HG02970 (cell line): ENCODE measurements around the gene VAPB.
"Not testable (repeated sequence)": the region's sequence is repeated elsewhere in the genome, so short reads cannot be mapped to it uniquely, and the experiment has no call there.

Source experiments
- ATAC-seq: cut with Tn5 transposase; IDR thresholded peaks from one replicate; pipeline ENCODE4 v1.9.1; 2021; ENCODE audit warnings: mild to moderate bottlenecking, moderate library complexity, moderate number of reproducible peaks; ENCODE audit not compliant: unreplicated experiment, low FRiP score

The VAPB gene, protein sequence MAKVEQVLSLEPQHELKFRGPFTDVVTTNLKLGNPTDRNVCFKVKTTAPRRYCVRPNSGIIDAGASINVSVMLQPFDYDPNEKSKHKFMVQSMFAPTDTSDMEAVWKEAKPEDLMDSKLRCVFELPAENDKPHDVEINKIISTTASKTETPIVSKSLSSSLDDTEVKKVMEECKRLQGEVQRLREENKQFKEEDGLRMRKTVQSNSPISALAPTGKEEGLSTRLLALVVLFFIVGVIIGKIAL

DNA sequence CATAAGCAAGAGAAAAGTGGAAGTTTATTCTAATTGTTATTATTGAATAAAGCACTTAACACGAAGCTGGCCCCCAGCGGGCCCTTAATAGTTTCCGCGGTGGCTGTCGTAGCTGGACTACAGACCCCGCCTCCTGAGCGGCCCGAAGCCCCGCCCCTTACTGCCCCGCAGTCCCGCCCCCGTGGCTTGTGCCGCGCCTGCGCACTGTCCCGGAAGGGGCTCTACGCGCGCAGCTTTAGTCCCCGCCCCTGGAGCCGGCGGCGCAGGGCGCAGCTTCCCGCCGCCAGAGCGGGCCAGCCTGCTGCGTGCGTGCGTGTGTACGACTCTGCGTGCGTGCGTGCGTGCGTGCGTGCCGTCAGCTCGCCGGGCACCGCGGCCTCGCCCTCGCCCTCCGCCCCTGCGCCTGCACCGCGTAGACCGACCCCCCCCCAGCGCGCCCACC lies at the start of gene VAPB:
TSS of gene VAPB (plus strand) at position 348 of the 442 bp plus-strand sequence. CDS start 231 bp downstream, outside the sequence.
- peak; percentile 98 for ATAC-seq

DNA sequence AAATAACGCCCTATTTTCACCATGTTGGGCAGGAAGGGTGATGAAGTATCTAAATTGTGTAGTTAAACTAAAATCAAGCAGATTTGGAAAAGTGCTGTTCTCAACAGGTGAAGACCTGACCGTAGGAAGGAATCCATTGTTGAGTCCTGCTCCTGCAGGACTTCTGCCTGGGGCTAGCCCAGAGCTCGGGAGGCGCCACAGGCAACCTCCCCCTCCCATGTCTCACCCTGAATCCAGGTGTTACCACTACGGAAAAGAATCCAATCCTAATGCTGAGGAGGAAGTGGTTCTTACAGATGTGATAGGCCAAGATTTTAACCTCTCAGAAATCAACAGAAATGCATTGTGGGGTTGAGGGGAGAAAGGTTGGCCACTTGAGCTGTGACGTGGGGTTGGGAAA lies 49.3 kb upstream of the VAPB start:
- ATAC-seq = no peak

DNA sequence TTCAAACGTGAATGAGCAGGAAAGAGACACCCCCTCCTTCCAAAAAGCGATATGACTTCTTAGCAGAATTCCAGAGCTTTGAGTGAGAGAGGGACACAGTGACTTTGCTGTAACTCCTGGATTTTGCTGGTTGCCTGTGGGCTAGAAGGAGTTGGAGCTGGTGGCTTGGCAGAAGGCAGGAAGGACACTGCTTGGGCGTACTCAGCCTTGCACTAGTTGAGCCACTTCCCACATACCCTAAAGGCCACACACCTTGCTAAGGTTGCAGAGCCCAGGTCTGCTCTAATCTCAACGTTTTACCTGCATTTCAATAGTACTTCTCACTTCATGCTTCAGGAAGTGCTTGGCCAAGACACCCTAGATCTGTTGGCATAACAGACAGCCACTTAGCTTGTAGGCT lies 48.9 kb upstream of the VAPB start:
- ATAC-seq = no peak

DNA sequence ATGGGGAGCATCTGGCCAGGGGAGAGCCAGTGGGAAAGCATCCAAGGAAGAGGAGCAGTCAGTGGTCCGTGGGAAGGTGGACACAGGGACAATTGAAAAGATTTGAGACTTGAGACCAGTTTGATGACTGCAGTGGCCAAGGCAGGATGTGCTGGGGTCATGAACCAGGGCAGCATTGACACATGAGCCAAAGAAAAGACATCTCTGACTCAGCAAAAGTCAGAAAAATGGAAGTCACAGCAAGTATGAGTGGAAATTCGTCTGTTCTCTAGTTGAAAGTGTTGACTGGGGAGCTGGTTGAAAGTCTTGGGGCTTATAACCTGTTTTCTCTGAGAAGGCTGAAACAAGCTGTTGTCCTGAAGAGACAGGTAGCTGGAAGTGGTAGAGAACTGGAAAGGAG lies 48.2 kb upstream of the VAPB start:
- ATAC-seq = no peak

DNA sequence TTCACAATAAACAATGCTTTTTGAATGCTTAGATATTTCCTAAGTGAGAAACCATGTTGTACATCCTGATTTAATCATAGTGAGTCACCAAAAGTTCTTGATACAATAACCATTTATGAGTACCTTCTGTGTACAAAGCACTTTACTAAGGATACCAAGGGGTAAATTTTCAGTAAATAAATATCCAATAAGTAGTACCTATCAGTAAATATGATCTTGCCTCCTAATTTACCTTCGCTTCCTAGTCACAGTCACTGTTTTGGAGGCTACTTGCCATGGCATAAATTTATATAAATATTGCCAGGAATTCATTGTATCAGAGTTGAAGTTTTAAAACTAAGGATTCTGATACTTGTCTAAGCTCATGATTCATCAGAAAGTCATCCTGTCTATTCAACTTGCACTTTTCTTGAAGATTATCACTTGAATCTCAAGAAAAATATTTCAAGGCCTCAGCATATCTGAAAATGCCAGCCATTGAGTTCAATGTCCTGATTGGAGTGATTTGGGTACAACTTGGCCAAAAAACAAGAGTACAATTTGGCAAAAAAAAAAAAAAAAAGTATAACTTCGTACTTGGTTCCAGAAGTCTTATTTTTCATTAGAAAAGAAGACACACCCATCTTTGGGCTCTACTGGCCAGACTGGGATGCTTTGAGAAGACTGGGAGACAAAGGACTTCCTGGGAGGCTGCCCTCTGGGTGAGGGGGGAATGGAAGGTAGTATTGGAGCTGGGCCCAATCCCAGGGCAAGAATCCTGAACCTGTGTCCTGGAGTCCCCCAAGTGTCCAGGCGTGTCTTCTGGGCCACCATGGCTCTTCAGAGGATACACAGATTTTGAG lies 46.7 kb upstream of the VAPB start:
- no peak for ATAC-seq

DNA sequence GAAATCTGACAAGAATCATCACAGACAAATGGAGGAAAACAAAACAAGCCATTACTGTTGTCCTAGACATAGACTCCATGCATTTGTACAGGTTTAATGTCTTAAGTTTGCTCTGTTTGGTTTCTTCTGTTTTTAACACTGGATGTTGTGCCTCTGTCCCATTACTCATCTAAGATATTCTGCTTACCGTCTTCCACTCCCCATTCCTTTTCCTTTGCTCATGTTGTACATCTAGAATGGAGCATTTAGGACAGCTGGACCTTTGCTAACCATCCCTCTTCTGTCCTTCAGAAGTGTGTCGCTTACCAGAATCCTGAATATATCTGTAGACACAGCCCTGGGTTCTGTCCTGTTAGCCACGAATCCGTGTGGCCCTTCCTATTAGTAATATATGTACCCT lies 44.3 kb upstream of the VAPB start:
- ATAC-seq = no peak

DNA sequence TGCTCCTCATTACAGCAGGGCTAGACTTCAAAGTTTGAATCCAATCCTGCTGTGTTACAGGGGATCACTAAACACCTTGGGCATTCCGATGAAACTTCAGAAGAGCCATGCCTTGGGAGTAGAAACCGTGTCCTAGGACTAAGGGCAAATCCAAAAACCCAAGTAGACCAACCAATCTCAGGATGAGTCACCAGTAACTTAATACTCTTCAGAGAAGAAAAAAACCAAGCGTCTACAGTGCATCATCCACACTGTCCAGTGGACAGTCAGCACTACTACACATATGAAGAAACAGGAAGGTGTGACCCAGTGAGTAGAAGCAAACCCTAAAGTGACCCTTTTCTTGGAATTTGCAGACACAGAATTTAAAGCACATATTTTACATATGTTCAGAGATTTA lies 39.5 kb upstream of the VAPB start:
- no peak for ATAC-seq

DNA sequence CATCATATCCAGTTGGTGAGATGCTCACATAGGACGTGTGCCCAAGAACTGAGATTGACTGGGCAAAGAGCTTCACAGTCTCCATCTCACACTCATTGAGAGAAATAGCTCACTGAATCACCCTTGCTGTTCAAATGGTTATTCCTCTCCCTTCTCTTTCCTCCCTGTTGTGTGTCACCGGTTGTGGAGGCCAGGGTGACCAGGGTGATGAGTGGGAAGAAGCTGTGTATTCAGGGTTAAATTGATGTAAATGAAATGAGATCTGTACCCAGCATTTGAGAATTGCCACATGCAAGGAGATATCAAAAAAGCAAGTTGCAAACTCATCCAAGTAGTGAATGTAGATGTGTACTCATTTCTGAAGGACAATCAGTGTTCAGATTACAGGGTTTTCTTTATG lies 36.6 kb upstream of the VAPB start:
- no peak for ATAC-seq

DNA sequence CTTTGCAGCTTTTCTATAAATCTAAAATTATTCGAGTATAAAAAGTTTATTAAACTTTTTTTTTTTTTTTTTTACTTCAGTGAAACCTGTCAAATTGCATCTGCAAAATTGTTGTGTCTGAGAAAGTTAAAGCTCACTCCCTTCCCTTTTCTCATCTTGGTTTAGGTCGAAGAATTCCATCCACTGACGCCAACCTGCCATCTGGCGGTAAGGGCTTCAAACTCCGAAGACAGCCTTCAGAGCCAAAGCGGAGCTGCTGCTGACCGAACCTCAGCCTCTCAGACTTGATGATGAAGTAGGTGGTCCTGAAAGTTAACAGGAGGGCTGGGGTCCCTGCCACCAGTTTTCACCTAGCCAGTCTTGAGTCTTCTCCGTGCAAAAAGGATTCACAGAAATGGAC lies 29.6 kb upstream of the VAPB start:
- ATAC-seq = no peak

DNA sequence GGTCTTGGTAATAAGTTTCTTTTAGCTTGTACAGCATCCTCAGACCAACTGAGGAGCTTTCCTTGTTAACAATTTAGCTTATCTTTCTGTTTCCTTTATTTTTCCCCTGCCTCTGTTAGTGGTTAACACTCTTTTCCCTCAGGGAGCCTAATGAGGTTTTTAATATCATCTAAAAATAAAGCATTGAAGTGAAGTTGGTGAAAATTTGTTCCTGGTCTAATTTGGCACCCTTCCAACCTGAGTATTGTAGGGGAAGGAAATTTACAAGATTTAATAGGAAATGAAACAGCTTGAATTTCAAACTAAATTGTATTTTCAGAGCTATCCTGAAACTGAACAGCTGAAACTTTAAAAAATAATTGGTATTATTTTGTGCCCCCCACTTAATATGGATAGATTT lies 28.1 kb upstream of the VAPB start:
- no peak for ATAC-seq

DNA sequence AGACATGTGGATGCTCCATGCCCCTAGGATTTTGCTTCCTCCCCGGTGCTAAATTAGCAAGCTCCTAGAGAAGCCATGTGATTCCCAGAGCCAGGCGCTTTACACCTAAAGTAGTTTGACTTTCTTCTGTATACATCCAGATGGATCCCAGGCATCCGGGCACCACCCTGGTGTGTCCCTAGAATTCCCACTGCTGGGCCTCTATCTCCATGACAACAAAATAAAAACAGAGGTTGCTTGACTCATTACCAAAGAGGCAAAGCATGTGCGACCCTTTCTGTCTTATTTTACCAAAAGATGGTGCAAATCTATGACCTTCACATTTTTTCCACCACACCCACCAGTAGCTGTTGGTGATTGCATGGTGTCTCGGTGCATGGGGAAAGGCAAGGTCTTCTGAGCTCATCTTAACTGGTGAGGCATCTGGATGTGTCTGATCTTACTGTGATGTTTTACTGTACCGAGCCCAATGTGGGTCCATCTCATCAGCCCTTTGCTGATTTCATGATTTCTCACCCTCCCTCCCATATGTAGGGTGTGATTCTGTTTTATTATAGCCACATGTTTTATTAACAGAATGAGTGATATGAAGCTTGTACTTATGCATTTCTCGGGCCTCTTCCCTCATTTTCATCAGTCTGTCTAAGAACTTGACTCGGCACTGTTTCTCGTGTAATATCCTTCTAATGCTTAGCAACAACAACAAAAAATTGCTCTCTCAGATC lies 27.4 kb upstream of the VAPB start:
- ATAC-seq = no peak

DNA sequence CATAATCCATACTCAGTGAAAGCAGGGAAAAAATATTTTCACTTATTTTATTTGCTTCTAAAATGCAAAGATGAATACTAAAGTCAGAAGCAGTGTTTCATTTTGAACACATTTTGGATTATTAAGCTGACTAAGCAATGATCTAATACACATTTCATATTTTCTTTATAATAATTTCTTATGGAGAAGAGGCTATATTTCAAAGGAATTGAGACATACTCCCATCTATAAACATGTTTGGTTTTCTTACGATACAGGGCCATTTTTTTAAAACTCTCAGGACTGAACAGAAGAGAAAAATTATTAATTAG lies 26.9 kb upstream of the VAPB start:
- ATAC-seq = no peak

DNA sequence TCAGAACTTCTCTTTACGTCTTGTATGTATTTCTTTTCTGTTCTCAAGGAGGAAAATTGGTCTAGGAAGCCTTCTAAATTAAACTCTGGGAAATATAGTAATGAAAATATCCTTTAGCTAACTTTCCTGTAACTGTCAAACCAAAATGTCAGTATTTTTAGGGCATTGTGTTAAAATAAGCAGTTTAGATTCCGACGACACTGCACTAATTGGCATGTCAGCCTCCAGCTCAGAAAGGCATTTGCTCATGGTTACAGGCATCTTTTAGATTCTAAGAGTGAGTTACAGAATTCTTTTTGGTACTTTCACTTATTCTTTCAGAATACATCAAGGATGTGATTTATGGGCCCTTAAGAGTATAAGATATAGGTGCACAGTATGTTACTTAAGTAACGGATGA lies 26.1 kb upstream of the VAPB start:
- no peak for ATAC-seq

DNA sequence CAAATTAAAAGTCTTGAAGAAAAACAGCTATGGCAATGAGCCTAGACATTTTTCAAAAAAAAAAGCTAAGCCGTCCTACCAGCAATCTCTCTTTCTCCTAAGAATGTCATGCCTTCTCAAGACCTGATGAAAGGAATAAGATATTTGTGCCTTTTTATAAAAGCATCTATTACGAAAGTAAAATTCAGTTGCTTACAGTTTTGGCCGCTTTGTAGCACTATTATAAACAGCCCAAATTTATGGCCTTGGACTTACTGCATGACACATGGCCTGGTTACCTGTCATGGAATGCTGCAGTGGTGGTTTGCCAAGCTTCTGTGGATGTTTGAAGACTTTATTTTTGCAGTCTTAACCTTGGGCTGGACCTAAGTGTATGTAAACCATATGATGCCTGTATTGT lies 22.2 kb upstream of the VAPB start:
- no peak for ATAC-seq

DNA sequence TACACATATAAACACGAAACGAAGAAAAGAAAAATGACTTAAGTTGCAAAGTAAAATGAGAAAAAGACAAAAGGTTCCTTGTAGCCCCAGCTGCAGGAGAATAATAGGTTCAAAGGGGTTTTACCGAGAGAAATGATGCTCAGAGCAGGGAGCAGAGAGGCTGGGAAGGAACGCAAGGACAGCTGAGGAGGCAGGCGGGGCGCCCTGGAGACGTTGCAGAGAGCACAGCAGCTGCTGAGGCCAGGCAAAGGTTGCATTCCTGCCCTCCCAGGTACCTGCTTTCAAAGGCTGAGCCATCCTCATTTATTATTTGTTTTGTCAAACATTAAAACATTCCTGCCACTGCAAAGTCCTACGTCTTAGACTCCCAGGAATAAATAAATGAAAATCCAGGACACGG lies 16.2 kb upstream of the VAPB start:
- ATAC-seq = no peak

DNA sequence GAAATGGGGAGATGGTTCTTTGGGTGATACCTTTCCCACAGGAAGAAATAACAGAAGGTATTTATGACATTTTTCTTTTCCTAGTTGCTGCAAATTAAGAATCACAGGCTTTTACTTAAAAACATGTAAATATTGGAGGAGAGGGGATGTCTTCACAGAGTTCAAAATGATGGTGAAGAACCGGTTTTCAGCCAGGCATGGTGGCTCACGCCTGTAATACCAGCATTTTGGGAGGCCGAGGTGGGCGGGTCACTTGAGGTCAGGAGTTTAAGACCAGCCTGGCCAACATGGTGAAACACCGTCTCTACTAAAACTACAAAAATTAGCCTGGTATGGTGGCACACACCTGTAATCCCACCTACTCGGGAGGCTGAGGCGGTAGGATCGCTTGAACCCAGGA lies 15.7 kb upstream of the VAPB start:
- ATAC-seq = not testable (repeated sequence)

DNA sequence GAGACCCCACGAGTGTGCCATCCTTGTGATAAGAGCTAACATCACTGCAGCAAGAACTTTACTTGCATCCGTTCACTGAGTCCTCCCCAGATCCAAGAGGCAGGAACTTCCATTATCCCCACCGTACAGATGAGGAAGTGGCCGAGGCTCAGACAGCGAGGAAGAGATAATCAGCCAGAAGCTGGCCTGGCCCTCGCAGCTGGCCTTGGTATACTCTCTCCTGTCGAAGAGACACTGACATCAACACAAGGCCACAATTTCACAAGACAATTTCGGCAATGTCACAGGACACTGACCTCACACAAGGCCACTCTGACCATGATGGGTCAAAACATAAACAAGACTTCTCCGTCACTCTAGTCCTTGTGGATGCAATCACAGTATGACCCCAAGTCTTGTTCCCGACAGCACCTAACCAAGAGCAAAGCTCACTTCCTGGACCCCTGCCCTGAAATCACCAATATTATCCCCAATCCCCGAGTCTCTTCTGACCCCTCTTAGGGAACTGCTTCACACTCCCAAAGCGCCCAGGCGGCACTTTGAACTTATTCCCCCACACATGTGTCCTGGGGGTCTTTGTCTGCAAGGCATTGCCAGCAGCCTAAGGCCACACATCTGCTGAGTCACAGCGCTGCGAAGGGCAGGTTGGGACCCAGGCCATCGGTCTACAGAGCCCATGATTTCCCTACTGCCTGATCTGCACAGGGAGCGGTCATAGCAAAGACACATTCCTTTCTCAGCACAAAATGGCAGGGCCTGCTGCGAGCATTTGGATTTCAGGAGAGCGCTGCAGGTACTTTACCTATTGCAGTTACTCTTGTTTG lies 14.8 kb upstream of the VAPB start:
- ATAC-seq = no peak

DNA sequence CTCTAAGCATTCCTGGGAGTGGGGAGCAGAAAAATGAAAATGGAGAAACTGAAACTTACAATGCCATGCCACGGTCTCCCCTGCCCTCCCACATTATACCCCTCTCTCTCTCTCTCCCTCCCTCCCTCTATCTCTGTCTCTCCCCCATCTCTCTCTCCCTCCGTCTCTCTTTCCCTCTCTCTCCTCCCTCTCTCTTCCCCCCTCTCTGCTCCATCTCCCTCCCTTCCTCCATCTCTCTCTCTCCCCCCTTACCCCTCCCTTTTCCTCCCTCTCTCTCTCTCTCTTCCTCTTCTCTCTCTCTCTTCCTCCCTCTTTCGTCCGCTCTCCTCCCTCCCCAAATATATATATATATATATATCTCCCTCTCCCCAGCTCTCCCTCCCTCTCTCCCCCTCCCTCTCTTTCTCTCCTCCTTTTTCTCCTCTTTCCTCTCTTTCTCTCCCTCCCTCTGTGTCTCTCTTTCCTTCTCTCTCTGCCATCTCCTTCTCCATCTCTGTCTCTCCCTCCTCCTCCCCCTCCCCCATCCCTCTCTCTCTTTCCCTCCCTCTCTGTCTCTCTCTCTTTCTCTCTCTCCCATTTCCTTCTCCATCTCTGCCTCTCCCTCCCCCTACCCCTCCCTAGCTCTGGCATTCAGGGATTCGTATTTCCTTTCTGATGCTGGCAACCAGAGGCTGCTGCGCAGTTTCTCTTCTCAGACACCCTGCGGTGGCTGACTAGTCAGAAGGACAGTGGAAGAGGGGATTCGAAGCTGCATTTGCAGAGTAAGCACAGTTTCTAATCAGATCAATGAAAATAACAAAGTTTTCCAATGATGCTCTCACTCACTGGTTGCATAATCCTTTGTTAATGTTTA lies 13.9 kb upstream of the VAPB start:
- ATAC-seq = no peak

DNA sequence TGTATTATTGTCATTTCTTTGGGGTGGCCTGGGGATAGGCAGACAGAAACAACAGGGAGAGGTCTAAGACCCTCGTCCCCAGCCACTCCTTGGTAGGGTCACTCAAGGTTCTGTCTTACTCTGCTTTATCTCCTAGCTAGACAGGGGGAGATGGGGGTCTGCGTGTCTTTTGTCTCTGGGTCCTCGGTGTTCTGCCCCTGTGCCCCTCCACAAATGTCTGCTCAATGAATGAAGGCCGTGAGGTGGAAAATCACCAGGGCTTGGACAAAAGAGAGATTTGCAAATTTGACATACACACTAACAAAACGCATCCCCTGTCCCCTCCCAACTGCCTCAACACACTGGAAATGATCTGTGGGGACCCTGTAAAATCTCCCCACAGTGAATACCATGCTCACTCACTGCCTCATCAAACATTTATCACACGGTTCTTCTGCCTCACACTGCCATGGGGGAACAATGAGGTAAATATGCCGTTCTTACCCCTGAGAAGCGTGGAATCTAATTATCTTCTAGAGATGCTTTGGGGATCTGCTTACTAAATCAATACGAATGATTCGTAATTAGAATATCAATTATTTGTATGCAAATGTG lies 13.2 kb upstream of the VAPB start:
- ATAC-seq = no peak
